Fibroblast of skin of right quadriceps (primary cell): ENCODE measurements around the gene OR2T6.
"Not testable (repeated sequence)": the region's sequence is repeated elsewhere in the genome, so short reads cannot be mapped to it uniquely, and the experiment has no call there.

ENCODE experiments used
- DNase-seq: peaks from one replicate; pipeline ENCODE4 v3.0.0-alpha.2; 2013

Gene OR2T6

GRCh38 chr1:248433811-248434415, 58.4 kb downstream of the OR2T6 start:
- not testable (repeated sequence) for DNase-seq

GRCh38 chr1:248434913-248435312, 59.4 kb downstream of the OR2T6 start:
- not testable (repeated sequence) for DNase-seq

GRCh38 chr1:248436303-248436702, 60.8 kb downstream of the OR2T6 start:
- not testable (repeated sequence) for DNase-seq

GRCh38 chr1:248438668-248439067, 63.1 kb downstream of the OR2T6 start:
- DNase-seq = not testable (repeated sequence)

GRCh38 chr1:248439283-248439682, 63.7 kb downstream of the OR2T6 start:
- DNase-seq = not testable (repeated sequence)
